Measurements from ENCODE around the gene CLSTN2. TPM values are rescaled to one million over a fixed set of nuclear protein-coding genes. Genes with fewer than 3 reads are reported as not detected.

Gene CLSTN2
- total RNA-seq, 1 experiment from 2014 or later = 0.68 TPM

DNA sequence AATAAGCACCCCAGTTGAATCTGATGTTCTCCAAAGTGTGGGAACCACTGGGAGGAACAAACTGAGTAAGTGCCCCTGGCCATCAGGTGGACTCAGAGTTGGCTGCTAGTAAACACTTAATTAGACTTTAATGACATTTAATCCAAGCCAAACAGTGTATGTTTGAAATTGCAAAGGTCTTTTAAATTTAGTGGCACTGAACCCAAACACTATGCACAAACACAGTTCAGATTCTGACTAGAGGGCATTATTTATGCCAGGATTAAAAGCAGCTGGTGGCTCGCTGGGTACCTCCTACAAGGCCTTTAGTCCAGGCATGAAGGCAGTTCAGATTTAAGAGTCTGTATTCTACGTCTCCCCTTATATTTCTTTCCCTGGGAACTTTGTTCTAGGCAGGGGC lies 264.8 kb downstream of the CLSTN2 start:
- Mint-ChIP-seq H3K4me1 (peaks cover 58 to 59% of the 10 kb centered on the region in 2 experiments), H3K4me3 (no peak overlapping the region), H3K27me3 (ENCODE audit: low read depth) (no peaks in the 10 kb centered on the region; the same call in 1 of the 2 replicates), H3K36me3 (ENCODE audit: insufficient read depth in 1 of 3, low read depth in 3 of 3) (peaks cover 0 to 4% (median 0%) of the 10 kb centered on the region in 3 experiments; a peak in 4 of 7 replicates), H3K27ac (no peak overlapping the region), H3K9me3 (peaks cover 0 to 2% of the 10 kb centered on the region in 2 experiments; a peak in 1 of 5 replicates)
- Histone ChIP-seq H2BK12ac (ENCODE audit: insufficient read length, low read depth, low read length) (no peak overlapping the region), H3K23ac (ENCODE audit: insufficient read length, low read depth, low read length) (no peak overlapping the region), H4K5ac (ENCODE audit: insufficient read length, low read depth, low read length) (no peak overlapping the region), H3K9me3 (ENCODE audit: control insufficient read depth, low read depth, low read length) (no peaks in the 10 kb centered on the region), H3K79me1 (ENCODE audit: insufficient read depth, low read depth, low read length, poor library complexity, severe bottlenecking) (no peaks in the 10 kb centered on the region), H3K27me3 (ENCODE audit: insufficient read depth, low read length) (no peaks in the 10 kb centered on the region), H3T11ph (ENCODE audit: low read length) (no peak overlapping the region), H3K14ac (ENCODE audit: insufficient read depth, low read length) (no peak overlapping the region), H3K56ac (ENCODE audit: insufficient read length, low read depth, low read length) (no peak overlapping the region), H3K4me2 (ENCODE audit: insufficient read depth, insufficient read length, low read length) (no peak overlapping the region), H2AK5ac (ENCODE audit: insufficient read length, low read length) (no peak overlapping the region), H3K27ac (ENCODE audit: insufficient read length, low read depth, low read length) (no peak overlapping the region), H2BK120ac (ENCODE audit: low read depth, low read length, poor library complexity, severe bottlenecking) (no peak overlapping the region), H3K4me1 (ENCODE audit: insufficient read depth, low read length) (peaks cover 10% of the 10 kb centered on the region; the same call in 1 of the 2 replicates), H4K8ac (replicated peaks; ENCODE audit: insufficient read length, low read depth, low read length) (no peak overlapping the region), H2BK5ac (ENCODE audit: insufficient read length, low read length) (no peak overlapping the region), H3K79me2 (ENCODE audit: insufficient read depth, low read length) (no peaks in the 10 kb centered on the region), H2BK15ac (ENCODE audit: low read depth, low read length) (no peak overlapping the region), H2AFZ (ENCODE audit: low read length) (no peak overlapping the region), H4K20me1 (ENCODE audit: control insufficient read depth, insufficient read depth, insufficient read length) (no peaks in the 10 kb centered on the region), H3K4ac (ENCODE audit: low read depth, low read length) (no peak overlapping the region), H3K9ac (ENCODE audit: extremely low read depth, insufficient read length, low read length) (no peak overlapping the region), H4K91ac (ENCODE audit: insufficient read length, low read depth, low read length) (no peak overlapping the region), H3K18ac (ENCODE audit: insufficient read length, low read depth, low read length) (no peak overlapping the region), H3K23me2 (ENCODE audit: insufficient read length, low read depth, low read length, poor library complexity, severe bottlenecking) (no peaks in the 10 kb centered on the region), H2BK20ac (ENCODE audit: low read depth, low read length, poor library complexity, severe bottlenecking) (no peak overlapping the region)
- no peak for DNase-seq
- TF ChIP-seq, protein P1, sequence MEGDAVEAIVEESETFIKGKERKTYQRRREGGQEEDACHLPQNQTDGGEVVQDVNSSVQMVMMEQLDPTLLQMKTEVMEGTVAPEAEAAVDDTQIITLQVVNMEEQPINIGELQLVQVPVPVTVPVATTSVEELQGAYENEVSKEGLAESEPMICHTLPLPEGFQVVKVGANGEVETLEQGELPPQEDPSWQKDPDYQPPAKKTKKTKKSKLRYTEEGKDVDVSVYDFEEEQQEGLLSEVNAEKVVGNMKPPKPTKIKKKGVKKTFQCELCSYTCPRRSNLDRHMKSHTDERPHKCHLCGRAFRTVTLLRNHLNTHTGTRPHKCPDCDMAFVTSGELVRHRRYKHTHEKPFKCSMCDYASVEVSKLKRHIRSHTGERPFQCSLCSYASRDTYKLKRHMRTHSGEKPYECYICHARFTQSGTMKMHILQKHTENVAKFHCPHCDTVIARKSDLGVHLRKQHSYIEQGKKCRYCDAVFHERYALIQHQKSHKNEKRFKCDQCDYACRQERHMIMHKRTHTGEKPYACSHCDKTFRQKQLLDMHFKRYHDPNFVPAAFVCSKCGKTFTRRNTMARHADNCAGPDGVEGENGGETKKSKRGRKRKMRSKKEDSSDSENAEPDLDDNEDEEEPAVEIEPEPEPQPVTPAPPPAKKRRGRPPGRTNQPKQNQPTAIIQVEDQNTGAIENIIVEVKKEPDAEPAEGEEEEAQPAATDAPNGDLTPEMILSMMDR (conservative IDR thresholded peaks at IDR 0.05) = no peak
- no CpG with 5 or more reads among the region's 2 CpGs for WGBS (ENCODE audit: extremely low coverage, insufficient read length, low lambda C conversion rate)

Measured in H9 (cell line).